OCI-LY7 (cell line): ENCODE data around the gene POLA1.

Source experiments
- CTCF ChIP-seq: fragments of 200-600 bp; sonication (generic); conservative IDR thresholded peaks from 2 replicates; pipeline ENCODE4 v1.5.1; 2014; ENCODE audit warnings: mild to moderate bottlenecking, antibody characterized with exemption, low read length, moderate library complexity, mixed read lengths
- EZH2phosphoT487 ChIP-seq: fragments of 200-600 bp; sonication (generic); IDR thresholded peaks from 2 replicates; pipeline ENCODE4 v1.6.1; 2018; ENCODE audit warnings: low read depth, borderline replicate concordance, mild to moderate bottlenecking, mixed run types, antibody characterized with exemption, low read length, moderate library complexity, mixed read lengths

- TF ChIP-seq CTCF (no peak), EZH2phosphoT487 (no peak)
Observed at GRCh38 chrX:24763989-24764388, 70.3 kb downstream of the POLA1 start.
